IMR-90 (cell line): ENCODE measurements around the gene FOXA2. TPM values are rescaled to one million over a fixed set of nuclear protein-coding genes. Genes with fewer than 3 reads are reported as not detected.

Experiments
- ATAC-seq: fragments of 200-7000 bp; cut with Tn5 transposase; 2 replicates; pipeline ENCODE4 v1.9.1; 2020; ENCODE audit warnings: low read depth, mild to moderate bottlenecking, moderate library complexity
- BruUV-seq: library from RNA; stranded (reverse); fragments of 400-500 nt; replicated peaks from 2 replicates; lab custom pipeline; 2021; lab: Mats Ljungman, UMichigan
- CTCF ChIA-PET: fragments of 300-600 bp; formaldehyde crosslinking; extraction: SDS; loops from one replicate; lab custom pipeline; 2021; ENCODE audit warnings: antibody characterized with exemption; lab: Yijun Ruan, JAX
- POLR2A ChIA-PET: fragments of 300-600 bp; sonication (Branson Sonifier 250); formaldehyde crosslinking; loops from one replicate; lab custom pipeline; 2022; ENCODE audit warnings: antibody characterized with exemption; ENCODE audit not compliant: unreplicated experiment; lab: Charles Lee
- DNase-seq: peaks from one replicate; pipeline ENCODE4 v3.0.0; 2013
- H2AFZ ChIP-seq: replicated peaks from 2 replicates; pipeline ENCODE3; 2013; ENCODE audit warnings: low read length, mild to moderate bottlenecking; ENCODE audit not compliant: poor library complexity
- H2AK5ac ChIP-seq: 2 replicates; pipeline ENCODE4 v1.6.1; 2013; ENCODE audit warnings: low read depth, low read length, inconsistent platforms
- H2AK9ac ChIP-seq: replicated peaks from 2 replicates; pipeline ENCODE3; 2013; ENCODE audit warnings: mild to moderate bottlenecking, low read depth, low read length, moderate library complexity; ENCODE audit not compliant: poor library complexity
- H2BK120ac ChIP-seq: 2 replicates; pipeline ENCODE4 v1.6.1; 2013; ENCODE audit warnings: low read depth, low read length, inconsistent platforms
- H2BK15ac ChIP-seq: 3 replicates; pipeline ENCODE4 v1.6.1; 2013; ENCODE audit warnings: low read depth, low read length, inconsistent platforms
- H2BK20ac ChIP-seq: 2 replicates; pipeline ENCODE4 v1.6.1; 2013; ENCODE audit warnings: low read depth, mild to moderate bottlenecking, inconsistent platforms, low read length, moderate library complexity
- H2BK5ac ChIP-seq: 2 replicates; pipeline ENCODE4 v1.6.1; 2013; ENCODE audit warnings: mild to moderate bottlenecking, low read depth, low read length, inconsistent platforms; ENCODE audit not compliant: poor library complexity, severe bottlenecking
- H3K14ac ChIP-seq: replicated peaks from 2 replicates; pipeline ENCODE4 v1.6.1; 2013; ENCODE audit warnings: low read depth, low read length, inconsistent platforms
- H3K18ac ChIP-seq: 2 replicates; pipeline ENCODE4 v1.6.1; 2013; ENCODE audit warnings: low read depth, low read length, control low read depth
- H3K23ac ChIP-seq: 2 replicates; pipeline ENCODE4 v1.6.1; 2013; ENCODE audit warnings: low read depth, low read length, inconsistent platforms
- H3K27ac ChIP-seq: 2 replicates; pipeline ENCODE4 v1.5.1; 2013; ENCODE audit warnings: mild to moderate bottlenecking, control low read depth, low read length; ENCODE audit not compliant: insufficient read depth
- H3K27me3 ChIP-seq: 2 replicates; pipeline ENCODE4 v1.6.1; 2013; ENCODE audit warnings: low read length; ENCODE audit not compliant: control insufficient read depth, insufficient read depth
- H3K36me3 ChIP-seq: 2 replicates; pipeline ENCODE4 v1.6.1; 2013; ENCODE audit warnings: low read length, mixed read lengths; ENCODE audit not compliant: control insufficient read depth, insufficient read depth
- H3K4ac ChIP-seq: 2 replicates; pipeline ENCODE4 v1.6.1; 2013; ENCODE audit warnings: low read depth, low read length, inconsistent platforms
- H3K4me1 ChIP-seq: 2 replicates; pipeline ENCODE4 v1.6.1; 2013; ENCODE audit warnings: low read length, mixed read lengths; ENCODE audit not compliant: control insufficient read depth, insufficient read depth
- H3K4me2 ChIP-seq: 2 replicates; pipeline ENCODE4 v1.6.1; 2013; ENCODE audit warnings: low read depth, mild to moderate bottlenecking, control low read depth, low read length, moderate library complexity
- H3K4me3 ChIP-seq: 2 replicates; pipeline ENCODE4 v1.5.1; 2013; ENCODE audit warnings: low read depth, mild to moderate bottlenecking, control low read depth, low read length, moderate library complexity; ENCODE audit not compliant: insufficient read depth
- H3K56ac ChIP-seq: 2 replicates; pipeline ENCODE4 v1.6.1; 2013; ENCODE audit warnings: low read length, inconsistent platforms; ENCODE audit not compliant: insufficient read depth; ENCODE audit errors: extremely low read depth
- H3K79me1 ChIP-seq, 2 experiments: 2 replicates each; pipeline ENCODE4 v1.6.1; 2013; ENCODE audit warnings: low read length in 2 of 2, inconsistent platforms in 1 of 2, low read depth in 1 of 2
- H3K9ac ChIP-seq: 2 replicates; pipeline ENCODE4 v1.6.1; 2013; ENCODE audit warnings: low read depth, low read length, control low read depth
- H3K9me1 ChIP-seq: 2 replicates; pipeline ENCODE4 v1.6.1; 2013; ENCODE audit warnings: low read length, inconsistent platforms; ENCODE audit not compliant: insufficient read depth
- H3K9me3 ChIP-seq: 2 replicates; pipeline ENCODE4 v1.6.1; 2013; ENCODE audit warnings: low read length; ENCODE audit not compliant: control insufficient read depth, insufficient read depth
- H4K20me1 ChIP-seq: 2 replicates; pipeline ENCODE4 v1.6.1; 2013; ENCODE audit warnings: low read length, inconsistent platforms; ENCODE audit not compliant: insufficient read depth
- H4K5ac ChIP-seq: 2 replicates; pipeline ENCODE4 v1.6.1; 2013; ENCODE audit warnings: mild to moderate bottlenecking, low read depth, low read length, control low read depth
- H4K8ac ChIP-seq, 2 experiments: 2 replicates each; pipeline ENCODE4 v1.6.1; 2013; ENCODE audit warnings: low read depth in 2 of 2, low read length in 2 of 2, control low read depth in 1 of 2, inconsistent platforms in 1 of 2
- H4K91ac ChIP-seq: 2 replicates; pipeline ENCODE4 v1.6.1; 2013; ENCODE audit warnings: low read depth, low read length, inconsistent platforms; ENCODE audit not compliant: insufficient read depth
- CEBPB ChIP-seq: IDR thresholded peaks from 2 replicates; pipeline ENCODE4 v1.6.1; 2012; ENCODE audit warnings: low read depth, low read length, improper control_type of control experiment
- WGBS, 2 experiments: methylation state at CpG; one replicate each; pipeline versions ENCODE4 v1.1.5 to v1.1.7; 2013; ENCODE audit warnings: missing lambda C conversion rate in 2 of 2; ENCODE audit not compliant: insufficient read length in 1 of 2; ENCODE audit errors: extremely low coverage in 2 of 2; 5-methylcytosine and 5-hydroxymethylcytosine counted together
- dilution Hi-C: fragments of 300-500 bp; cut with HindIII; formaldehyde crosslinking; loops from one replicate; pipeline ENCODE4 v1.14.3; 2018; ENCODE audit warnings: low sequenced_read_pairs; ENCODE audit not compliant: unreplicated experiment
- in situ Hi-C: fragments of 300-500 bp; cut with MboI; formaldehyde crosslinking; loops from 3 replicates; pipeline ENCODE4 v1.14.3; 2019; ENCODE audit warnings: low sequenced_read_pairs, inconsistent platforms, mixed read lengths
- intact Hi-C: fragments of 100-400 bp; cut with micrococcal nuclease; formaldehyde crosslinking; loops from 2 replicates; pipeline ENCODE4 v1.10.0; 2022
- polyA plus RNA-seq, 3 experiments: library from polyadenylated mRNA; depleted of rRNA; stranded (reverse); fragments of >200 nt; gene quantifications; 2 replicates each; pipeline ENCODE4 v1.2.3, GENCODE V29; 2012; ENCODE audit warnings: low replicate concordance in 1 of 3
- total RNA-seq: library from RNA; depleted of rRNA; stranded (reverse); fragments of >200 nt; gene quantifications from 2 replicates; pipeline ENCODE4 v1.2.3, GENCODE V29; 2012

Gene FOXA2
- total and polyA plus RNA-seq, 2 of the 4 experiments (the other 2 are of a cell fraction) = not detected

- POLR2A ChIA-PET = no interaction called here
- Histone ChIP-seq H3K36me3 (no peaks in the 10 kb centered on the region), H3K14ac (no peak overlapping the region), H4K8ac (no peak overlapping the region), H2AFZ (no peak overlapping the region), H3K9me3 (no peaks in the 10 kb centered on the region), H2BK15ac (no peak overlapping the region), H3K9ac (no peak overlapping the region), H2AK5ac (no peak overlapping the region), H3K4me3 (no peak overlapping the region), H4K20me1 (no peaks in the 10 kb centered on the region), H4K5ac (no peak overlapping the region), H3K4me1 (no peaks in the 10 kb centered on the region), H2BK120ac (no peak overlapping the region), H3K56ac (no peak overlapping the region), H3K4me2 (no peak overlapping the region), H3K9me1 (no peaks in the 10 kb centered on the region), H2BK5ac (no peak overlapping the region), H3K27me3 (peaks cover 26% of the 10 kb centered on the region), H3K79me1 (no peaks in the 10 kb centered on the region), H4K91ac (no peak overlapping the region), H3K27ac (no peak overlapping the region), H3K4ac (no peak overlapping the region), H2AK9ac (no peak overlapping the region), H2BK20ac (no peak overlapping the region), H3K18ac (no peak overlapping the region), H3K23ac (no peak overlapping the region)
- no peak for DNase-seq
- WGBS, 2 experiments = no CpG with 5 or more reads among the region's 1 CpG
- ATAC-seq = no peak
- CTCF ChIA-PET = no interaction called here
- intact Hi-C loops (no loop called here), dilution Hi-C loops (no loop called here), in situ Hi-C loops (no loop called here)
- no TSS peak for BruUV-seq
- no peak for TF ChIP-seq CEBPB
Measured at GRCh38 chr20:22590662-22591061, 6.3 kb upstream of the FOXA2 start.
